GM21390 (cell line): ENCODE measurements around the gene CAND2.
"Not testable (repeated sequence)": the region's sequence is repeated elsewhere in the genome, so short reads cannot be mapped to it uniquely, and the experiment has no call there.

ENCODE experiments used
- ATAC-seq: cut with Tn5 transposase; IDR thresholded peaks from one replicate; pipeline ENCODE4 v1.9.1; 2021; ENCODE audit not compliant: unreplicated experiment

CAND2 gene

GRCh38 chr3:12769761-12770160 lies 26.7 kb upstream of the CAND2 start:
- ATAC-seq: no peak

- no peak for ATAC-seq
These were observed 25.2 kb upstream of the CAND2 start for GRCh38 chr3:12771236-12771635.

- ATAC-seq: no peak
These were observed 24.0 kb upstream of the CAND2 start for GRCh38 chr3:12772462-12772861.

GRCh38 chr3:12773030-12773709 lies 23.3 kb upstream of the CAND2 start:
- no peak for ATAC-seq

- no peak for ATAC-seq
These were observed 22.8 kb upstream of the CAND2 start for GRCh38 chr3:12773710-12774086.

- ATAC-seq: no peak
These were observed 21.9 kb upstream of the CAND2 start for GRCh38 chr3:12774619-12775018.

- no peak for ATAC-seq
These were observed 21.3 kb upstream of the CAND2 start for GRCh38 chr3:12775226-12775625.

- not testable (repeated sequence) for ATAC-seq
These were observed 20.5 kb upstream of the CAND2 start for GRCh38 chr3:12775970-12776369.

- ATAC-seq: no peak
These were observed 19.3 kb upstream of the CAND2 start for GRCh38 chr3:12777171-12777570.

GRCh38 chr3:12780751-12781150 lies 15.7 kb upstream of the CAND2 start:
- no peak for ATAC-seq

- no peak for ATAC-seq
These were observed 14.2 kb upstream of the CAND2 start for GRCh38 chr3:12782172-12782815.

- no peak for ATAC-seq
These were observed 11.4 kb upstream of the CAND2 start for GRCh38 chr3:12785096-12785495.

GRCh38 chr3:12787346-12787745 lies 9.1 kb upstream of the CAND2 start:
- not testable (repeated sequence) for ATAC-seq

- ATAC-seq: not testable (repeated sequence)
These were observed 8.4 kb upstream of the CAND2 start for GRCh38 chr3:12787967-12788690.

- ATAC-seq: no peak
These were observed 5.0 kb upstream of the CAND2 start for GRCh38 chr3:12791430-12791829.

GRCh38 chr3:12793701-12794100 lies 2.8 kb upstream of the CAND2 start:
- no peak for ATAC-seq

GRCh38 chr3:12797124-12797891 lies 828 bp downstream of the CAND2 start:
- ATAC-seq: no peak

GRCh38 chr3:12797892-12798558 lies 1.5 kb downstream of the CAND2 start:
- no peak for ATAC-seq

- ATAC-seq: no peak
These were observed 2.2 kb downstream of the CAND2 start for GRCh38 chr3:12798559-12799179.
